ENCODE results near the gene DHCR24. TPM values are rescaled to one million over a fixed set of nuclear protein-coding genes. Genes with fewer than 3 reads are reported as not detected.
A peak's percentile ranks its signal among the peaks of the same experiment; 100 is the strongest.

Gene DHCR24
- total and polyA plus RNA-seq, 2 of the 13 experiments (the other 11 are each of a cell fraction or from before 2014, with no cell fraction given) = 374 to 448 TPM

GRCh38 chr1:54888080-54888733, 1.2 kb upstream of the DHCR24 start (continued):
- TF ChIP-seq SNAPC4 (CRISPR knock-in tag; IDR thresholded peaks at IDR 0.05) (peak; percentile 47; the same call in 1 of the 2 replicates), TCF7 (IDR thresholded peaks at IDR 0.05; ENCODE audit: low read depth) (peak; percentile 94; the same call in 1 of the 2 replicates), TMF1 (CRISPR knock-in tag; IDR thresholded peaks at IDR 0.05; ENCODE audit: low read depth) (no peak), SYNCRIP (IDR thresholded peaks at IDR 0.05; ENCODE audit: insufficient read depth, low read depth, low read length) (no peak), TBX2 (CRISPR knock-in tag; IDR thresholded peaks at IDR 0.05; ENCODE audit: borderline replicate concordance) (peak; percentile 99), HMG20B (CRISPR knock-in tag; conservative IDR thresholded peaks at IDR 0.05) (peak; percentile 93), ZNF354B (CRISPR knock-in tag; IDR thresholded peaks at IDR 0.05) (no peak), KLF9 (CRISPR knock-in tag; IDR thresholded peaks at IDR 0.05; ENCODE audit: low read depth) (0 out of 2 replicates have a peak, but pooled peaks have one; percentile 51), KDM2A (CRISPR knock-in tag; IDR thresholded peaks at IDR 0.05; ENCODE audit: borderline replicate concordance, low read depth) (no peak), ARNT (IDR thresholded peaks at IDR 0.05) (no peak), ZNF839 (CRISPR knock-in tag; IDR thresholded peaks at IDR 0.05; ENCODE audit: borderline replicate concordance) (no peak), PHF20 (CRISPR knock-in tag; IDR thresholded peaks at IDR 0.05) (no peak), SKI (IDR thresholded peaks at IDR 0.05; ENCODE audit: partially characterized antibody) (peak; percentile 91), ZNF549 (CRISPR knock-in tag; IDR thresholded peaks at IDR 0.05) (no peak), PRMT3 (CRISPR knock-in tag; IDR thresholded peaks at IDR 0.05; ENCODE audit: borderline replicate concordance, low read depth) (peak; percentile 76; the same call in 1 of the 2 replicates), ZNF777 (CRISPR knock-in tag; IDR thresholded peaks at IDR 0.05) (peak; percentile 47; the same call in 1 of the 2 replicates), SRF (IDR thresholded peaks at IDR 0.05; ENCODE audit: low read depth, low read length) (no peak)
- TF ChIP-seq, protein P1, sequence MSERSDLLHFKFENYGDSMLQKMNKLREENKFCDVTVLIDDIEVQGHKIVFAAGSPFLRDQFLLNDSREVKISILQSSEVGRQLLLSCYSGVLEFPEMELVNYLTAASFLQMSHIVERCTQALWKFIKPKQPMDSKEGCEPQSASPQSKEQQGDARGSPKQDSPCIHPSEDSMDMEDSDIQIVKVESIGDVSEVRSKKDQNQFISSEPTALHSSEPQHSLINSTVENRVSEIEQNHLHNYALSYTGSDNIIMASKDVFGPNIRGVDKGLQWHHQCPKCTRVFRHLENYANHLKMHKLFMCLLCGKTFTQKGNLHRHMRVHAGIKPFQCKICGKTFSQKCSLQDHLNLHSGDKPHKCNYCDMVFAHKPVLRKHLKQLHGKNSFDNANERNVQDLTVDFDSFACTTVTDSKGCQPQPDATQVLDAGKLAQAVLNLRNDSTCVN (CRISPR knock-in tag; IDR thresholded peaks at IDR 0.05; ENCODE audit: borderline replicate concordance) = no peak
- TF ChIP-seq, protein P2, sequence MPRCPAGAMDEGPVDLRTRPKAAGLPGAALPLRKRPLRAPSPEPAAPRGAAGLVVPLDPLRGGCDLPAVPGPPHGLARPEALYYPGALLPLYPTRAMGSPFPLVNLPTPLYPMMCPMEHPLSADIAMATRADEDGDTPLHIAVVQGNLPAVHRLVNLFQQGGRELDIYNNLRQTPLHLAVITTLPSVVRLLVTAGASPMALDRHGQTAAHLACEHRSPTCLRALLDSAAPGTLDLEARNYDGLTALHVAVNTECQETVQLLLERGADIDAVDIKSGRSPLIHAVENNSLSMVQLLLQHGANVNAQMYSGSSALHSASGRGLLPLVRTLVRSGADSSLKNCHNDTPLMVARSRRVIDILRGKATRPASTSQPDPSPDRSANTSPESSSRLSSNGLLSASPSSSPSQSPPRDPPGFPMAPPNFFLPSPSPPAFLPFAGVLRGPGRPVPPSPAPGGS (CRISPR knock-in tag; IDR thresholded peaks at IDR 0.05) = no peak
- TF ChIP-seq, protein P3, sequence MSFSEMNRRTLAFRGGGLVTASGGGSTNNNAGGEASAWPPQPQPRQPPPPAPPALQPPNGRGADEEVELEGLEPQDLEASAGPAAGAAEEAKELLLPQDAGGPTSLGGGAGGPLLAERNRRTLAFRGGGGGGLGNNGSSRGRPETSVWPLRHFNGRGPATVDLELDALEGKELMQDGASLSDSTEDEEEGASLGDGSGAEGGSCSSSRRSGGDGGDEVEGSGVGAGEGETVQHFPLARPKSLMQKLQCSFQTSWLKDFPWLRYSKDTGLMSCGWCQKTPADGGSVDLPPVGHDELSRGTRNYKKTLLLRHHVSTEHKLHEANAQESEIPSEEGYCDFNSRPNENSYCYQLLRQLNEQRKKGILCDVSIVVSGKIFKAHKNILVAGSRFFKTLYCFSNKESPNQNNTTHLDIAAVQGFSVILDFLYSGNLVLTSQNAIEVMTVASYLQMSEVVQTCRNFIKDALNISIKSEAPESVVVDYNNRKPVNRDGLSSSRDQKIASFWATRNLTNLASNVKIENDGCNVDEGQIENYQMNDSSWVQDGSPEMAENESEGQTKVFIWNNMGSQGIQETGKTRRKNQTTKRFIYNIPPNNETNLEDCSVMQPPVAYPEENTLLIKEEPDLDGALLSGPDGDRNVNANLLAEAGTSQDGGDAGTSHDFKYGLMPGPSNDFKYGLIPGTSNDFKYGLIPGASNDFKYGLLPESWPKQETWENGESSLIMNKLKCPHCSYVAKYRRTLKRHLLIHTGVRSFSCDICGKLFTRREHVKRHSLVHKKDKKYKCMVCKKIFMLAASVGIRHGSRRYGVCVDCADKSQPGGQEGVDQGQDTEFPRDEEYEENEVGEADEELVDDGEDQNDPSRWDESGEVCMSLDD (CRISPR knock-in tag; IDR thresholded peaks at IDR 0.05; ENCODE audit: borderline replicate concordance) = 0 out of 2 replicates have a peak, but pooled peaks have one; percentile 25

Measured in HepG2 (cell line).